GM19025 (cell line): ENCODE measurements around the gene SMARCAL1.

ENCODE experiments used
- ATAC-seq: cut with Tn5 transposase; IDR thresholded peaks from one replicate; pipeline ENCODE4 v1.9.1; 2021; ENCODE audit warnings: mild to moderate bottlenecking, low read depth, moderate library complexity; ENCODE audit not compliant: unreplicated experiment

SMARCAL1 gene

GRCh38 chr2:216522892-216523502 is 110.7 kb downstream of the SMARCAL1 start:
- ATAC-seq = no peak

GRCh38 chr2:216525972-216526371 is 113.7 kb downstream of the SMARCAL1 start:
- ATAC-seq = no peak

- no peak for ATAC-seq
Observed at GRCh38 chr2:216526939-216527338, 114.7 kb downstream of the SMARCAL1 start.

- no peak for ATAC-seq
Observed at GRCh38 chr2:216527600-216527999, 115.3 kb downstream of the SMARCAL1 start.

- no peak for ATAC-seq
Observed at GRCh38 chr2:216532562-216532961, 120.3 kb downstream of the SMARCAL1 start.
